ENCODE measurements around the gene NUDT16L1.

DNA sequence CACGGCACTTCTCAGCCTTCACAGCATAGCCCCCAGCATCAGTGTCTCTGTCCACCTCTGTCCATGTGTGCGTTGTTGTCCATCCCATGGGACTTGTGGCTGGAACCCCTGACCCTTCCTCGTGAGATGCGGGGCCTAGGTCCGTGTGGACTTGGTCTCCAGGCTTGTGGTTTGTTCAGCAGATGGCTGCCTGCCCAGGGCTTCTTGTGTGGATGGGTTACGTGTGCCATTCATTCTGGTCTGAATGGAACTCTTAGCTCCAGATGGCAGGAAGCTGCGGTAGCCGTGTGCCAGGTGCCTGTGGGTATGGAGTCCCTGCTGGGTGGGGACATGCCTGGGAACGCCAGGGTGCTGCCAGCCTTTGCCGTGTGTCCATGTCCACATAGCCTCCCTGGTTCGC lies 31.7 kb upstream of the NUDT16L1 start:
- TF ChIP-seq, protein P1, sequence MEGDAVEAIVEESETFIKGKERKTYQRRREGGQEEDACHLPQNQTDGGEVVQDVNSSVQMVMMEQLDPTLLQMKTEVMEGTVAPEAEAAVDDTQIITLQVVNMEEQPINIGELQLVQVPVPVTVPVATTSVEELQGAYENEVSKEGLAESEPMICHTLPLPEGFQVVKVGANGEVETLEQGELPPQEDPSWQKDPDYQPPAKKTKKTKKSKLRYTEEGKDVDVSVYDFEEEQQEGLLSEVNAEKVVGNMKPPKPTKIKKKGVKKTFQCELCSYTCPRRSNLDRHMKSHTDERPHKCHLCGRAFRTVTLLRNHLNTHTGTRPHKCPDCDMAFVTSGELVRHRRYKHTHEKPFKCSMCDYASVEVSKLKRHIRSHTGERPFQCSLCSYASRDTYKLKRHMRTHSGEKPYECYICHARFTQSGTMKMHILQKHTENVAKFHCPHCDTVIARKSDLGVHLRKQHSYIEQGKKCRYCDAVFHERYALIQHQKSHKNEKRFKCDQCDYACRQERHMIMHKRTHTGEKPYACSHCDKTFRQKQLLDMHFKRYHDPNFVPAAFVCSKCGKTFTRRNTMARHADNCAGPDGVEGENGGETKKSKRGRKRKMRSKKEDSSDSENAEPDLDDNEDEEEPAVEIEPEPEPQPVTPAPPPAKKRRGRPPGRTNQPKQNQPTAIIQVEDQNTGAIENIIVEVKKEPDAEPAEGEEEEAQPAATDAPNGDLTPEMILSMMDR (IDR thresholded peaks at IDR 0.05; ENCODE audit: low read length), result no peak
- no peak for TF ChIP-seq EZH2phosphoT487 (IDR thresholded peaks at IDR 0.05; ENCODE audit: low read length)
